WTC11 (cell line): ENCODE data around the gene CXCR3.

Experiments used
- ATF1 ChIP-seq: sonication (generic); formaldehyde crosslinking; IDR thresholded peaks from 2 replicates; pipeline ENCODE4 v1.8.1; 2023; ENCODE audit warnings: mild to moderate bottlenecking, moderate library complexity, missing genetic modification reagents
- CBFB ChIP-seq: sonication (generic); formaldehyde crosslinking; IDR thresholded peaks from 2 replicates; pipeline ENCODE4 v1.8.1; 2022; ENCODE audit warnings: mild to moderate bottlenecking, low read depth, missing genetic modification reagents
- FOXK1 ChIP-seq: sonication (generic); formaldehyde crosslinking; IDR thresholded peaks from 2 replicates; pipeline ENCODE4 v1.8.0; 2022; ENCODE audit warnings: mild to moderate bottlenecking, moderate library complexity, missing genetic modification reagents
- GABPB1 ChIP-seq: sonication (generic); formaldehyde crosslinking; IDR thresholded peaks from 2 replicates; pipeline ENCODE4 v1.8.1; 2023; ENCODE audit warnings: mild to moderate bottlenecking, missing genetic modification reagents
- GTF2I ChIP-seq: fragments of 250-450 bp; sonication (Bioruptor Pico); conservative IDR thresholded peaks from 2 replicates; pipeline ENCODE4 v1.4.0; 2021; ENCODE audit warnings: mild to moderate bottlenecking
- TCF7 ChIP-seq: sonication (generic); formaldehyde crosslinking; IDR thresholded peaks from 2 replicates; pipeline ENCODE4 v1.8.0; 2022; ENCODE audit warnings: mild to moderate bottlenecking, low read depth, missing genetic modification reagents, moderate library complexity
- TF ChIP-seq, protein P1 (sequence below): sonication (generic); formaldehyde crosslinking; conservative IDR thresholded peaks from 2 replicates; pipeline ENCODE4 v1.8.1; 2022; ENCODE audit warnings: mild to moderate bottlenecking, missing genetic modification reagents
- TF ChIP-seq, protein P2 (sequence below): fragments of 200-600 bp; IDR thresholded peaks from 2 replicates; pipeline ENCODE4 v1.8.0; 2022; ENCODE audit warnings: antibody characterized with exemption

DNA sequence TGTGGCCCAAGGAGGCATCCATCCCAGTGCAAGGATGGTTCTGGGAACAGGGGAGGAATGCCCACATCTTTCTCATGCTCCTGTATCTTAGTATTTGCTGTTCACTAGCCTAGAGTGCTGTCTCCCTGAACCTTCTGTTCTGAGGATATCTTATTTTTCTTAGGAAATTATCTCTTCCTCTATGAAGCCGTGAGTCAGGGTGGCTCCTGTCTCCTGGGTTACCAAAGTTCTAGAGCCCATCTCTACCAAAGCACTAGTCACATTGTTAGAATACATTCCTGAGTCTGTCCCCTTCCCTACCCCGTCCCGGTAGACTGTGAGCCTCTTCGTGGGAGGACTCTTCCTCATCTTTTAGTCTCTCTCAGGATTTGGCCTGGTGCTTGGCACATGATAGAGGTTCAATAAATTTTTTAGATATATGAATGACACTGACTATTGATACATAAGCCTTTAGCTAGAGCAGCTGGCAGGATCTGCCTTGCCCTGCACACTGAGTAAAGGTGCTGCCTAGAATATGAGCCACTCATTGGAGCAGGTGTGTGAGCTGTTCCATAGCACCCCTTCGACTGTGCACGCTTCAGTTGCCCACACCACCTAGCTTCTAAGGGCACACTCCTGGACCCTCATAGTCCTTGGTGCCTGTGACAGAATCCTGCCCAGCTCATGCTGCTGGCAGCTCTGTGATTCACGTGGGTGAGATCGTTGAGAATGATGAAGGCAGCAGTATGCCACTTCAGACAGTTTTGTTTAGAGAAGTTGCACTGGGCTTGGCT, 13.3 kb downstream of the CXCR3 start:
- TF ChIP-seq ATF1 (CRISPR knock-in tag) = no peak
- TF ChIP-seq GTF2I = no peak
- TF ChIP-seq FOXK1 (CRISPR knock-in tag) = no peak
- TF ChIP-seq, protein P1, sequence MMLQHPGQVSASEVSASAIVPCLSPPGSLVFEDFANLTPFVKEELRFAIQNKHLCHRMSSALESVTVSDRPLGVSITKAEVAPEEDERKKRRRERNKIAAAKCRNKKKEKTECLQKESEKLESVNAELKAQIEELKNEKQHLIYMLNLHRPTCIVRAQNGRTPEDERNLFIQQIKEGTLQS (CRISPR knock-in tag) = no peak
- TF ChIP-seq, protein P2, sequence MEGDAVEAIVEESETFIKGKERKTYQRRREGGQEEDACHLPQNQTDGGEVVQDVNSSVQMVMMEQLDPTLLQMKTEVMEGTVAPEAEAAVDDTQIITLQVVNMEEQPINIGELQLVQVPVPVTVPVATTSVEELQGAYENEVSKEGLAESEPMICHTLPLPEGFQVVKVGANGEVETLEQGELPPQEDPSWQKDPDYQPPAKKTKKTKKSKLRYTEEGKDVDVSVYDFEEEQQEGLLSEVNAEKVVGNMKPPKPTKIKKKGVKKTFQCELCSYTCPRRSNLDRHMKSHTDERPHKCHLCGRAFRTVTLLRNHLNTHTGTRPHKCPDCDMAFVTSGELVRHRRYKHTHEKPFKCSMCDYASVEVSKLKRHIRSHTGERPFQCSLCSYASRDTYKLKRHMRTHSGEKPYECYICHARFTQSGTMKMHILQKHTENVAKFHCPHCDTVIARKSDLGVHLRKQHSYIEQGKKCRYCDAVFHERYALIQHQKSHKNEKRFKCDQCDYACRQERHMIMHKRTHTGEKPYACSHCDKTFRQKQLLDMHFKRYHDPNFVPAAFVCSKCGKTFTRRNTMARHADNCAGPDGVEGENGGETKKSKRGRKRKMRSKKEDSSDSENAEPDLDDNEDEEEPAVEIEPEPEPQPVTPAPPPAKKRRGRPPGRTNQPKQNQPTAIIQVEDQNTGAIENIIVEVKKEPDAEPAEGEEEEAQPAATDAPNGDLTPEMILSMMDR = no peak
- TF ChIP-seq CBFB = no peak
- no peak for TF ChIP-seq GABPB1 (CRISPR knock-in tag)
- no peak for TF ChIP-seq TCF7
